Stimulated activated CD4-positive, alpha-beta T cell treated with anti-CD3 and anti-CD28 coated beads, Interleukin-4, amount 100 ng/mL, for 48 hours (primary cell): Measurements from ENCODE around the gene DDR1.
"Not testable (repeated sequence)": the region's sequence is repeated elsewhere in the genome, so short reads cannot be mapped to it uniquely, and the experiment has no call there.

Source experiments
- DNase-seq, 2 donors: peaks; one replicate each; pipeline ENCODE4 v3.0.0-alpha.2; 2020; ENCODE audit warnings: low read depth in 2 of 2

Gene DDR1

DNA sequence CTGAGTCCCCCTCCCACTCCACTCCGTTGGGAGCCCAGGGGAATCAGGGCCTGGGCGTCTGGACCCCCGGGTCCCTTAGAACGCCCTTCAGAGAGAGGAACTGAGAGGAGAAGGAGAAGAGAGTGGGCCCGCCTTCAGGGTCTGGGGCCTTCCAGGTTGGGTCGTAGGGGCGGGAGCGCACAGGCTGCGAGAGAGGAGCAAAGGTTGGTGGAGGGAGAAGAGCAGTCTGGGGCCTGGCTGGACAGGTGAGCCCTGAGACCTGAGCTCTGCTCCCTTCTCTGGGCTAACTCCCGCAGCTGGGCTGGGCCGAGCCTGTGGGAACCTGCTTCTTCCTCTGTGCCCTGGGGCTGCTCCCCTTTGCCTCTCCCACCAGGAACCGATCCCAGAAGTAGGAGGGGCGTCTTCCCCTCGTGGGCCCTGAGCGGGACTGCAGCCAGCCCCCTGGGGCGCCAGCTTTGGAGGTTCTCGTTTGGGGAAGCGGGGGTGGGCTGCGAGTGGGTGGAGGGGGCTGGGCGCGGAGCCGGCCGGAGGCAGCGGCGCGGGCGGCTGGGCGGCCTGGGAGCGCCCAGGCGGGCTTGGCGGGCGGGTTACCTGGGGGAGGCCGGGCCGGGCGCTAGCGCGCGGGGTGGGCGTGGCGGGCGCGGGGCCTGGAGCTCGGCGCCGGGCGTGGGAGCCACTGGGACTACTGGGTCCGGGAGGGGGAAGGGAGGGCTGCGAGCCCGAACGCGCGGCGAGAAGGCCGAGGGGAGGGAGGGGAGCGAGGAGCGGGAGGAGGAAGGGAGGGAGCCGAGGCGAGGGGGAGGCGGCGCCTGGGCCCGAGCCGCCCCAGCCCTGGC lies at the start of gene DDR1:
Gene DDR1, plus strand, starts transcription at position 835 of the 836 bp plus-strand sequence. CDS start 4,211 bp downstream, outside the sequence.
- DNase-seq: peak; percentile 28 to 45

DNA sequence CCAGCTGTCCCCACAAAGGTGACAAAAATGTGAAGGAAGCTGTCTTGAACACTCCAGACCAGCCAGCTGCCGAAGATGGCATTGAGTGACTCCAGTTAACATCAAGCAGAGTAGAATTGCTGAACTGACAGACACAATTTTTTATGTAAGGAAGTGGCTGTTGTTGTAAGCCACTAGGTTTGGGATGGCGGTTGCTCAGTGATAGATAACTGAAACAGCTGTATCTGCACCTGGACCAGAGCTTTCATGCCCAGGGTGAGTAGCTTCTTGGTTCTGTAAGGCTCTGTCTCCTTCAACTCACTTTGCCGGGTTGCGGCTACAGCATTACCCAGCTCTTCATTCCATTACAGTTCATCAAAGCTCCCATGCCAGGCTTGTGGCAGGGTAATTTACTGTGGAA lies 49.7 kb upstream of the DDR1 start:
- no peak for DNase-seq

GRCh38 chr6:30835576-30835975 lies 48.7 kb upstream of the DDR1 start:
- DNase-seq: no peak

- DNase-seq: no peak
These were observed 47.9 kb upstream of the DDR1 start for GRCh38 chr6:30836431-30836866.

DNA sequence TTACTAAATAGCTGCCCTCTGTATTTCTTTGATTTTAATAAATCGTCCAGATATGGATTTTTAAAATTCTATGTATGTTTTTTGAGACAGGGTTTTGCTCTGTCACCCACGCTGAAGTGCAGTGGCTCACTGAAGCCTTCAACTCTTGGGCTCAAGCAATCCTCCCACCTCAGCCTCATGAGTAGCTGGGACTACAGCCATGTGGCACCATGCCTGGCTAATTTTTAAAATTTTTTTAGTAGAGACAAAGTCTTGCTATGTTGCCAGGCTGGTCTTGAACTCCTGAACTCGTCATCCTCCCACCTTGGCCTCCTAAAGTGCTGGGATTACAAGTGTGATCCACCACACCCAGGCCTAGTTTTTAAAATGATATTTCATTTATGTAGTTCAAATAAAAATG lies 47.4 kb upstream of the DDR1 start:
- DNase-seq: no peak

DNA sequence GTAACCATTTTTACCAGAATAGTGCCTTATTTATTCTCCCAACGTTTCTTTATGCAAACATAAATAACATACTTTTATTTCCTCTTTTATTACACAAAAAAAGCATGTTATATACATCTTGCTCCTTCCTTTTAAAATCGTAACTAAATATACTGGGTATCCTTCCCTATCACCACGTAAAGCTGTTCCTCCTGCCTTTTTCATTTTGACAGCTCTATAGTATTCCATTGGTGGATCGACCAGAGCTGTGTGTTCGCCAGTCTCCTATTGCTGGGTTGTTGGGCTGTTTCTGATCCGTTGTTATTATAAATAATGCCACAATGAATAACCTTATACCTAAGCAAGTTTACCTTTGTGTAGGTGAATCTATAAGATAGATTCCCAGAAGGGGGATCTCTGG lies 46.9 kb upstream of the DDR1 start:
- no peak for DNase-seq

GRCh38 chr6:30837870-30838269 lies 46.4 kb upstream of the DDR1 start:
- DNase-seq: no peak

DNA sequence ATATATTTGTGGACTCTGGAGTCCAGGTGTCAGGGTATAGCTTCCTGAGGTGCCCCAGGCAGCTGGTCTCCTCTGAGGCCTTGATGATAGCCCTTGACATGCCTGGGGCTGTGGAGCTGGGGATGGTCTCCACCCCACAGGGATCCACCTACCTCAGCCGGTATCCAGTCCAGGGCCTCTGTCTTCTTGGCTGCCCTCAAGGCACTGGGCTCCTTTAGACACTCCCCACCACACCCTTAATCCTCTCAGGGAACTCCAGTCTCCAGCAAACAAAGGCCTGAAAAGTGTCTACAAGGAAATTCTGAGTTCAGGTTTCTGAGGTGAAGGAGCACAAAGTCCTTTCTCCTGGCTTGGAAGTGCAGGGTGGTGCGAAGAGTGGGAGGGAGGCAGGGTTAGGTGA lies 44.6 kb upstream of the DDR1 start:
- no peak for DNase-seq

- DNase-seq: no peak
These were observed 44.0 kb upstream of the DDR1 start for GRCh38 chr6:30840084-30840934.

DNA sequence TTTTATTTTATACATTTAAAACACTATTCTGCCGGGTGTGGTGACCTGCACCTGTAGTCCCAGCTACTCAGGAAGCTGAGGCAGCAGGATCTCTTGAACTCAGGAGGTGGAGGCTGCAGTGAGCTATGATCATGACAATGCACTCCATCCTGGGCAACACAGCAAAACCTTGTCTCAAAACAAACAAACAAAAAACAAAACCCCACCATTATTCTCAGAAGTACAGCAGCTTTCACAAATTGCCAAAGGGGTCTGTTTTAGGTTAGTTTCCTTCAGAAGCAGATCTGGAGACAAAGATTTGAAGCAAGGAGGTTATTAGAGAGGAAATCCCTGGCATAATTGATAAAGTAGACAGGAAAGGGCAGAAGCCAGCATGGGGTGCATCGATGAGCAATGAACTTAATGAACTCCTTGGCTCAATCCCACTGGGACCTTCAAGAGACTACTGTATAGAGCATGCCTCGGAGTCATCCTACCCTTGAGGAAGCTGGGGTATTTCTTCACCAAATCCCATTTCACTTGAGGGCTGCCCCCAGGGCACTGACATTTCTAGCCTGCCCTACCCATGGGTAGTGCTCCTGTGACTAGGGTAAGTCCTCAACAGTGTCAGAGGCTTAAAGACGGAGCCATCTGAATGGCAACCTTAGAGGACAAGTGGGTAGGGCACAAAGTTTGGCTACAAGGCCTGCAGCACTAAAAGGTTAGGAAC lies 43.2 kb upstream of the DDR1 start:
- no peak for DNase-seq

DNA sequence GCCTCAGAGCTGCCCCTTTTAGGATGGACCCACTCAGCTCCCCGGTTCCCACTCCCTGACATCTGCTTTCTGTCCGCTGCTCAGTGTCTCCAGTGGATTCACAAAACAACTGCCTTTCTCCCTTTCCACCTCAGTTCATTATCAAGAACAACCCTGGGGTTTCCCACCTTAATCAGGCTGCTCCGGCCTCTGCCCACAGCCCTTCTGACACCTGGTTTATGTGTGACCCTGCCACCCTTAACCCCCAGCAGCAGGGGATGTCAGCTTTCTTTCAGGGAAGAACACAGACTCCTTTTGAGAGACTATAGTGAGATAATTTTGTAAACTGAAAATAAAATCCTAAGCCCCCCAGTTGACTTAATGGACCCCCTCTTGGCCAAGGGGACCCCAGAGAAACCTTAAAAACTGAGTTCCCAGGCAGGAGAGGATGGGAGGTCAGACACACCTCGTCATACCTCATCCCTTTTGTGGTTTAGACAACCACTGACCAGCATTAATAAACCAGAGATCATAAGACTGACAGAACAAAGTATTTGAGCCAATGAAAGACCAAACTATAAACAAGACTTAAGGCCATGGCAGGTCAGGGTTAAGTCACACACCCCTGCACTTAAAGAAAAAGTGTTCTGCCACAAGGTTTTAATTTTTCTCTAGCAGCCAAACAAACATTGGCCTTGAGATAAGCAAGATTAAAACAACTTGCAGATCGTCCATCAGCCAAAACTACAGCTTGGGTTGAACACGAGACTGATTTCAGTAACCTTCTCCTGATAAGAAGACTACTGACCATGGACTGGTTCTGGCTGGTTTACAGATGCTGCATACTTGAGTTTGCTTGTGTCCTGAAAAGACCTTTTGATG lies 42.4 kb upstream of the DDR1 start:
- DNase-seq: no peak

GRCh38 chr6:30842754-30843610 lies 41.3 kb upstream of the DDR1 start:
- DNase-seq: no peak

- no peak for DNase-seq
These were observed 40.7 kb upstream of the DDR1 start for GRCh38 chr6:30843611-30843998.

DNA sequence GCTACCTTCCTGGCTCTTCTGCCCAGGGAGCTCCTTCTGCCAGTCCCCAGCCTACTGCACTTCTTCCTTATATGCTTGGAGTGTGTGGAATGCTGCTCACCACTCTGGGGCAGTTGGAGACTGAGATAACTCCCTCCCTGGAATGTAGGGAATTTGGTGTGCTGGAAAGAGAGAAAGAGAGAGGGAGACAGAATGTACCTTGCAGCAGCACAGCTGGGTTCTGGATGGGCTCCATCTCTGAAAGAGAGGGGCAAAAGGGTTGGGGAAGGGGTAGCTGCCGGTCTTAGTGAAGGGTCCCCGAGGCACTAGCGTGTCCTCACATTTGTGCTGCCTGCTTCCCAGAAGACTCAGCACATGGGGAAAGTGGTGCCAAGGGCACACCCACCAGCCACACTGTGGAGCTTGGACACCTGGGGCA lies 40.2 kb upstream of the DDR1 start:
- no peak for DNase-seq

- DNase-seq: no peak
These were observed 39.1 kb upstream of the DDR1 start for GRCh38 chr6:30845183-30845582.

DNA sequence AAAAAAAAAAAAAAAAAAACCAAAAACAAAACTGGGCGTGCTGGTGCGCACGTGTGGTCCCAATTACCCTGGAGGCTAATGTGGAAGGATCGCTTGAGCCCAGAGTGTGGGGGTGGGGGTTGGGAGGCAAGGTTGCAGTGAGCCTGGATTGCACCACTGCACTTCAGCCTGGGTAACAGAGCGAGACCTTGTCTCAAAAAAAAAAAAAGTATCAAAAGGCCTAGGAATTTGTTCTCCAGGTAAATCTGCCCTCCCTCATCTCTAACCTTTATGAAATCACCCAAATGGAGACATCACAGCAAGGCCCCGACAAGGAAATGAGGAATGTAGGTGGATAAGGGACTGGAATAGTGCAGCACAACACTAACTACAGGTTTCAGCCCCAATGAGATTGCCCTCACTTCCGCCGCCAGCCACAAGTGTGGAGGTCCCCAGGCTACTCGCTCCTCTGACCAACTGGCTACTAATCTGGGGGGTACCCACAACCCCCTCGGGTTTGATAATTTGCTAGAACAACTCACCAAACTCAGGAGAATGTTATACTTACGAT lies 36.8 kb upstream of the DDR1 start:
- no peak for DNase-seq

GRCh38 chr6:30847971-30848436 lies 36.3 kb upstream of the DDR1 start:
- DNase-seq: no peak

- DNase-seq: no peak
These were observed 34.2 kb upstream of the DDR1 start for GRCh38 chr6:30849903-30850651.

DNA sequence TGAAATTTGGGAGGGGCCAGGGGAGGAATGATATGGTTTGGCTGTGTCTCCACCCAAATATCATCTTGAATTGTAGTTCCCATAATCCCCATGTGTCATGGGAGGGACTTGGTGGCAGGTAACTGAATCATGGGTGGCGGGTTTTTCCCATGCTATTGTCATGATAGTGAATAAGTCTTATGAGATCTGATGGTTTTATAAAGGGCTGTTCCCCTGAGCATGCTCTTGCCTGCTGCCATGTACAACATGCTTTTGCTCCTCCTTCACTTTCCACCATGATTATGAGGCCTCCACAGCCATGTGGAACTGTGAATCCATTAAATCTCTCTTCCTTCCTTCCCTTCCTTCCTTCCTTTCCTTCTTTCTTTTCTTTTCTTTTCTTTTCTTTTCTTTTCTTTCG lies 31.9 kb upstream of the DDR1 start:
- not testable (repeated sequence) for DNase-seq
